ENCODE results near the gene ADCY5.

ADCY5 gene

GRCh38 chr3:123404391-123404790 is 44.5 kb downstream of the ADCY5 start:
- DNase-seq, result no peak

GRCh38 chr3:123401836-123402530 is 46.9 kb downstream of the ADCY5 start:
- no peak for DNase-seq

- no peak for DNase-seq
Observed at GRCh38 chr3:123400169-123400568, 48.7 kb downstream of the ADCY5 start.

DNA sequence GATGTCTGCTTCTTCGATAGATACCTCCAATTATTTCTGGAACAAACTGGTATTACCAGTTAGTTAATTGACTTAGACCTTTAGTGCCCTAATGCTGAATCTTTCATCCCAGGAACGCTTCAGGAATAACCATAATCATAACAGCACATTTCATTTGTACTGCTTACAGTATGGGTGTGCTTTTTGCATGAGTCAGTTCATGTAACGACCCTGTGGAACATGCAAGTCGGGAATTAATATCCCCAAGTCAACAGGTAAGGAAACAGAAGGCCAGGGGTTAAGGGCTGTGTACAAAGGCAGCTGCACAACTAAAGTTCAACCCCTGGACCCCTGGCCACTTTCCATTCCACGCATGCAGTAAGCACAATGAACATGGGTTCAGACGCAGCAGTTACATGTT is 49.2 kb downstream of the ADCY5 start:
- no peak for DNase-seq

GRCh38 chr3:123397921-123398785 is 50.7 kb downstream of the ADCY5 start:
- DNase-seq, result no peak

- DNase-seq, result no peak
Observed at GRCh38 chr3:123397050-123397590, 51.8 kb downstream of the ADCY5 start.

DNA sequence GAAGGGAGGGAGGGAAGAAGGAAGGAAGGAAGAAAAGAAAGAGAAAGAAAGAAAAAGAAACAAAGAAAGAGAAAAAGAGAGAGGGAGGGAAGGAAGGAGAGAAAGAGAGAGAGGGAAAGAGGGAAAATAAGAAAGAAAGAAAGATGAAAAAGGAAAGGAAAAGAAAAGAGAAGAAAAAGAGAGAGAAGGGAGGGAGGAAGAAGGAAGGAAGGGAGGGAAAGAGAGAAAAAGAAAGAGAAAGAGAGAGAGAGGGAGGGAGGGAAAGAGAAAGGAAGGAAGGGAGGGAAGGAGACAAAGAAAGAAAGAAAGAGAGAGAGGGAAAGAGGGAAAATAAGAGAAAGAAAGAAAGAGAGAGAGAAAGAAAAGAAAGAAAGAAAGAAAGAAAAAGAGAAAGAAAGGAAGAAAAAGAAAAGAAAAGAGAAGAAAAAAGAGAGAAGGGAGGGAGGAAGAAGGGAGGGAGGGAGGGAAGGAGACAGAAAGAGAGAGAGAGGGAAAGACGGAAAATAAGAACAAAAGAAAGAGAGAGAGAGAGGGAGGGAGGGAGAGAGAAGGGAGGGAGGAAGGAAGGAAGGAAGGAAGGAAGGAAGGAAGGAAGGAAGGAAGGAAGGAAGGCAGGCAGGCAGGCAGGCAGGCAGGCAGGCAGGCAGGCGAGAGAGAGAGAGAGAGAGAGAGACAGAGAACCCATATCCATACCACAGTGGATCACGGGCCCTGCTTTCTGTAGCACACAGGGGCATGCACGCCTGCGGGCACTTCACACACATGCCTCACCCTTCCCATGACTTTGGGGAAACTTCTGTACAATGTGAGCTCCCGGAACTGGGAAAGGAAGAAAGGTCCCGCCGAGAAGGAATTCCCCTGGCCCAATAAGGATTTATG is 52.5 kb downstream of the ADCY5 start:
- no peak for DNase-seq

DNA sequence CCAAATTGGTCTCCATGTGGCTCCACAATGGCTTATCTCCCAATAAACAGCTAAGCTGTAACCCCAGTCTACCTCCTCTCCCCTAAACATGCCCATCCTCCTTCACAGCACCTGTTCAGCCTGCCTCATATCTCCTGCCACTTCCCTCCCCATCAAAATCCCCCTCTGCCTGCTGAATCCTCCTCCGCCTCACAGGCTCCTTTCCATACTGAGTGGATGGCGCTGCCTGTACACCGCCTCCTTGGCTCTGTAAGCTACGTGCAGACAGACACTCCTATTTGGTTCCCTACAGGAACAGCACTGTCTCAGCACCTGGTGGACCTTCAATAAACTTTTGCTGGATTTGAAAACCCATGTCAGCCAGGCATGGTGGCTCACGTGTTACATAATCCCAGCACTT is 53.7 kb downstream of the ADCY5 start:
- DNase-seq, result no peak

DNA sequence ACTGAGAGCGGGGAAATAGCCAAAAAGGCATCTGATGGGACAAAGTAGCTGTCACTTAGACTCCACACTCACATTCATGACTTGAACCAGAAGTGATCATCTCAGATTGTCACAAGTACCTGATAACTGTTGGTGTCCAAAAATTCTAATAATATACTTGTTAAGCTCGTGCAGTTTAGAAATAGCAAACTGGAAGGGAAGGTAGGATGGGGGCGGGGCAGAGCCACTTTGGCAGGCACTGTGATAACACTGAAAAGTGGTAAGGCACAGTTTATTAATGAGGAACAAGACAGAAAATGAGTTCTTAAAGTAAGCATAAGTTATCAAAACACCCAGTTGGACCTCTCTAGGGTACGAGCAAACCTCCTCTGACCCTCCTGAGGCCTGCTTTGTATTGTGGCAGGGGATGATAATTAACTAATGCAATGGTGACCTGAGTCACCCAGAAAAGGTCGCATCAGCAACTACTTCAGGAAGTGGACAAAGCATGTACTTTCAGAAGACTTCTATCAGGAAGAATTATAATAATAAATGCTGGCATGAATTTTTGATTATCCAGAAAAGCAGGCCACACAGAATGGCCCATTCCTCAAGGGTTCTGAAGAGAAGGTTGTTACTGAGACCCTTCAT is 54.4 kb downstream of the ADCY5 start:
- no peak for DNase-seq

- no peak for DNase-seq
Observed at GRCh38 chr3:123392871-123393620, 55.8 kb downstream of the ADCY5 start.

GRCh38 chr3:123392368-123392767 is 56.5 kb downstream of the ADCY5 start:
- no peak for DNase-seq

- no peak for DNase-seq
Observed at GRCh38 chr3:123390865-123391600, 57.9 kb downstream of the ADCY5 start.

DNA sequence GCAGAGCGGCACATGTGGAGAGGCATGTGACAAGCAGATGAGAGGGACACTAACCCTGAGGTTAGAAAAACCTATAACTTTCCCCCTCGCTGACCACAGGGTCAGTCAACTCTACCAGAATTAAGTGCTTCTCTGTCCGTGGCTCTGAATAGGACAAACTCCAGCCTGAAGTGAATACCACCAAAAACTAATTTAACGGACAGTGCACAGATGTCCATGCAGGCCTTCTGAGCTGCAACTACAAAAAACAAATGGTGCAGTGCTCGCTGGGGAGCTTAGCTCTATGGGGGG is 59.3 kb downstream of the ADCY5 start:
- DNase-seq, result no peak

GRCh38 chr3:123388811-123389627 is 59.9 kb downstream of the ADCY5 start:
- no peak for DNase-seq

- no peak for DNase-seq
Observed at GRCh38 chr3:123388042-123388441, 60.8 kb downstream of the ADCY5 start.

- DNase-seq, result no peak
Observed at GRCh38 chr3:123387532-123387931, 61.4 kb downstream of the ADCY5 start.

GRCh38 chr3:123386477-123387040 is 62.3 kb downstream of the ADCY5 start:
- no peak for DNase-seq

- DNase-seq, result no peak
Observed at GRCh38 chr3:123385981-123386380, 62.9 kb downstream of the ADCY5 start.

GRCh38 chr3:123385499-123385898 is 63.4 kb downstream of the ADCY5 start:
- no peak for DNase-seq

- no peak for DNase-seq
Observed at GRCh38 chr3:123385001-123385401, 63.9 kb downstream of the ADCY5 start.
